Activated CD4-positive, alpha-beta T cell treated with anti-CD3 and anti-CD28 coated beads, Interleukin-2, amount 10 ng/mL, durations not matched to agents 7 days and 5 days (primary cell): Measurements from ENCODE around the gene CCT6B. TPM values are rescaled to one million over a fixed set of nuclear protein-coding genes. Genes with fewer than 3 reads are reported as not detected.
A peak's percentile ranks its signal among the peaks of the same experiment; 100 is the strongest.
"Not testable (repeated sequence)": the region's sequence is repeated elsewhere in the genome, so short reads cannot be mapped to it uniquely, and the experiment has no call there.

Source experiments
- CTCF ChIA-PET: fragments of 350-600 bp; sonication (Branson Sonifier 250); formaldehyde crosslinking; loops from one replicate; lab custom pipeline; 2021; ENCODE audit warnings: antibody characterized with exemption; lab: Charles Lee
- POLR2A ChIA-PET: fragments of 350-600 bp; sonication (Branson Sonifier 250); formaldehyde crosslinking; loops from one replicate; lab custom pipeline; 2021; ENCODE audit warnings: antibody characterized with exemption; lab: Charles Lee
- DNase-seq: peaks from one replicate; pipeline ENCODE4 v3.0.0-alpha.2; 2020
- H3K27ac Mint-ChIP-seq: one replicate; pipeline ENCODE4 v1.8.0; 2021; ENCODE audit warnings: mild to moderate bottlenecking, moderate library complexity, mixed read lengths
- H3K27me3 Mint-ChIP-seq: one replicate; pipeline ENCODE4 v1.8.0; 2021; ENCODE audit warnings: mixed read lengths
- H3K36me3 Mint-ChIP-seq: one replicate; pipeline ENCODE4 v1.8.0; 2021; ENCODE audit warnings: low read depth, mixed read lengths
- H3K4me1 Mint-ChIP-seq: one replicate; pipeline ENCODE4 v1.8.0; 2021; ENCODE audit warnings: mixed read lengths
- H3K4me3 Mint-ChIP-seq: one replicate; pipeline ENCODE4 v1.8.0; 2021; ENCODE audit warnings: mild to moderate bottlenecking, moderate library complexity, mixed read lengths
- H3K9me3 Mint-ChIP-seq: one replicate; pipeline ENCODE4 v1.8.0; 2021; ENCODE audit warnings: mixed read lengths
- total RNA-seq, 2 experiments: library from RNA; stranded (reverse); gene quantifications; one replicate each; pipeline ENCODE4 v1.2.3, GENCODE V29; 2021

CCT6B gene
- total RNA-seq, 2 experiments from 2014 or later = 1.7 to 2.0 TPM

DNA sequence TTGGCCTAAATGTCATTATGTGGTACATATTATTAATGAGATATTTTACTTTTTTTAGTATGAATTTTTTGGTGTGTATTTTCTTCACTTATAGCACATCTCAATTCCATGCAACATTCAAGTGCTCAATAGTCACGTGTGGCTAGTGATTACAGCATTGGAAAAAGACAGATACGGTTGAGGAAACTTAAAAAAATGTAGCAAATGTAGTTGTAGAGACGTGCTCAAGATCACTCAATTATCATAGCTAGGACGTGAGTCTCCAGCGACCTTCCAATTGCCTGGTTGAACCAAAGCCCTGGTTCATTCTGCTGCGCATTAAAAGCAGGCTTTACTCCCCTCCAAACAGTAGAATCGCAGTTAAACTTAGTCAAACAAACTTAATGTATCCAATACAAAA is 17.9 kb upstream of the CCT6B start:
- POLR2A ChIA-PET = no interaction called here
- H3K4me1 Mint-ChIP-seq = peaks cover 48% of the 10 kb centered on the region
- CTCF ChIA-PET = interaction anchor here (3.0 kb wide), 1 partner anchor 140 kb away, joined by 12 read pairs; the partner anchor contains the start of gene RAD51D
- H3K36me3 Mint-ChIP-seq = peaks cover 7% of the 10 kb centered on the region
- no peak overlapping the region for H3K27ac Mint-ChIP-seq
- no peaks in the 10 kb centered on the region for H3K9me3 Mint-ChIP-seq
- peak overlapping the region; percentile 20 for H3K4me3 Mint-ChIP-seq
- H3K27me3 Mint-ChIP-seq = no peaks in the 10 kb centered on the region
- no peak for DNase-seq

- H3K9me3 Mint-ChIP-seq = no peaks in the 10 kb centered on the region
- H3K27me3 Mint-ChIP-seq = no peaks in the 10 kb centered on the region
- H3K27ac Mint-ChIP-seq = peak overlapping the region; percentile 38
- no peak overlapping the region for H3K4me3 Mint-ChIP-seq
- DNase-seq = no peak
- peaks cover 25% of the 10 kb centered on the region for H3K4me1 Mint-ChIP-seq
- ChIA-PET CTCF (interaction anchor here (0.6 to 2.2 kb wide), 8 partner anchors 10 to 230 kb away, joined by 3 to 7 read pairs (median 4); partner anchors contain the start of gene RAD51D), POLR2A (interaction anchor here (0.6 to 1.4 kb wide), 2 partner anchors 11 to 13 kb away, joined by 3 to 5 read pairs; no protein-coding TSS in a partner anchor)
- H3K36me3 Mint-ChIP-seq = no peaks in the 10 kb centered on the region
Measured at GRCh38 chr17:34974794-34975785, 13.8 kb upstream of the CCT6B start.

GRCh38 chr17:34974179-34974578 is 12.9 kb upstream of the CCT6B start:
- no peaks in the 10 kb centered on the region for H3K36me3 Mint-ChIP-seq
- no peaks in the 10 kb centered on the region for H3K27me3 Mint-ChIP-seq
- no peak overlapping the region for H3K27ac Mint-ChIP-seq
- H3K9me3 Mint-ChIP-seq = no peaks in the 10 kb centered on the region
- POLR2A ChIA-PET = interaction anchor here (0.6 to 1.4 kb wide), 3 partner anchors 10 to 49 kb away, joined by 3 to 5 read pairs (median 3); no protein-coding TSS in a partner anchor
- DNase-seq = no peak
- CTCF ChIA-PET = interaction anchor here (1.0 to 2.2 kb wide), 6 partner anchors 11 to 145 kb away, joined by 3 to 5 read pairs (median 4); partner anchors contain the start of gene RAD51D
- H3K4me1 Mint-ChIP-seq = peaks cover 16% of the 10 kb centered on the region
- no peak overlapping the region for H3K4me3 Mint-ChIP-seq

DNA sequence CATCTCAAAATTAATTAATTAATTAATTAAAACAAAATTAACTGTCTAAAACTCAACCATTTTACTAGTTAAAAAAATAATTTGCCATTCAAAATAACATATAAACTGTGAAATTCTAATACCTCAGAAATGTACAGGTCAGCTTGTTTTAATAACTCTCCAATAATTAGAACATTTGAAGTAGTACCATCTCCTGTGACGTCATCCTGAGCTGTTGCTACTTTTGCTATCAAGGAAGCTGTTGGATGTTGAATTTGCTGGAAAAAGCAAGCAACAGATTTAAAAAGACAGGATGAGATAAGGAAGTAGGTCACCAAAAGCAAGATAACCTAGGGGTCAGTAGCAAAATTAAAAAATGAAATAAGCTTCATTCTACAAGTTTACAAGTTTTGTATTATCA is 2.8 kb downstream of the CCT6B start:
- Mint-ChIP-seq H3K36me3 (peaks cover 12% of the 10 kb centered on the region), H3K4me3 (no peak overlapping the region), H3K27me3 (peaks cover 6% of the 10 kb centered on the region), H3K27ac (no peak overlapping the region), H3K4me1 (peaks cover 28% of the 10 kb centered on the region), H3K9me3 (peaks cover 2% of the 10 kb centered on the region)
- DNase-seq = no peak
- CTCF ChIA-PET = interaction anchor here (1.4 kb wide), 1 partner anchor 139 kb away, joined by 4 read pairs; no protein-coding TSS in a partner anchor
- POLR2A ChIA-PET = interaction anchor here (0.7 kb wide), 1 partner anchor 300 kb away, joined by 3 read pairs; no protein-coding TSS in a partner anchor

- POLR2A ChIA-PET, CTCF ChIA-PET, H3K36me3 Mint-ChIP-seq: not testable (repeated sequence)
Measured at GRCh38 chr17:34950780-34951179, 10.5 kb downstream of the CCT6B start.

DNA sequence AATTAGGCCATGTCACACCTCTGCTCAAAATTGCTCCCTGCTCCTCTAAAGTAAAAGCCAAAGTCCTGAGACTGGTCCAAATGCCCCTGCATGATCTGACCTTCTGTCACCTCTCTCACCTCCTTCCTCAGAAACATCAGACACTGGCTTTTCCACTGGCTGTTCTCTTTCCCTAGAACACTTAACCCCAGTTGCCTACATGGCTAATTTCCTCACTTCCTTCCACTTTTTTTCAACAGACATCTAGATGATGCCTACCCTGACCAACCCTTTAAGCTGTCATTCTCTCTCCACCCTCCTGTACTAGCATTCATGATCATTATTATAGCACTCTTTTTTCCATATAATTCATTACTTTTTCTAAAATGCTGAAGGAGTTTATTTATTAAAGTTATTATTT is 31.0 kb downstream of the CCT6B start:
- no peak for DNase-seq
- ChIA-PET CTCF (no interaction called here), POLR2A (no interaction called here)
- Mint-ChIP-seq H3K9me3 (no peaks in the 10 kb centered on the region), H3K4me1 (no peaks in the 10 kb centered on the region), H3K4me3 (no peak overlapping the region), H3K27me3 (peaks cover 4% of the 10 kb centered on the region), H3K36me3 (peaks cover 1% of the 10 kb centered on the region), H3K27ac (no peak overlapping the region)

More at GRCh38 chr17:34950780-34951179, 10.5 kb downstream of the CCT6B start:
- not testable (repeated sequence) for H3K4me1 Mint-ChIP-seq, H3K9me3 Mint-ChIP-seq, H3K27ac Mint-ChIP-seq, DNase-seq, H3K4me3 Mint-ChIP-seq, H3K27me3 Mint-ChIP-seq

DNA sequence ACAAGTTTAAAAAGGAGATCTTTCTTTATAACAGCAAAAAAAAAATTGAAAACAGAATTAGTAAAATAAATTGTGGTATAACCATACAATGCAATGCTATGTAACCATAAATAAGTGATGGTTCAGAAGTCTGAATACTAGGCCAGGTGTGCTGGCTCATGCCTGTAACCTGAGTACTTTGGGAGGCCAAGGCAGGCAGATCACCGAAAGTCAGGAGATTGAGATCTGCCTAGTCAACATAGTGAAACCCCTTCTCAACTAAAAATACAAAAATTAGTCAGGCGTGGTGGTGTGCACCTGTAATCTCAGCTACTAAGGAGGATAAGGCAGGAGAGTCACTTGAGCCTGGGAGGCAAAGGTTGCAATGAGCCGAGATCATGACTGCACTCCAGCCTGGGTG is 34.6 kb downstream of the CCT6B start:
- CTCF ChIA-PET = no interaction called here

GRCh38 chr17:34920676-34921075 is 40.6 kb downstream of the CCT6B start:
- Mint-ChIP-seq H3K9me3 (no peaks in the 10 kb centered on the region), H3K4me1 (no peaks in the 10 kb centered on the region), H3K27ac (no peak overlapping the region), H3K36me3 (no peaks in the 10 kb centered on the region), H3K27me3 (no peaks in the 10 kb centered on the region), H3K4me3 (no peak overlapping the region)
- DNase-seq = no peak
- CTCF ChIA-PET = no interaction called here
- POLR2A ChIA-PET = no interaction called here

More for the DNA sequence above, 34.6 kb downstream of the CCT6B start:
- Mint-ChIP-seq H3K27ac (no peak overlapping the region), H3K27me3 (peaks cover 4% of the 10 kb centered on the region), H3K4me1 (no peaks in the 10 kb centered on the region), H3K4me3 (no peak overlapping the region), H3K9me3 (no peaks in the 10 kb centered on the region), H3K36me3 (peaks cover 1% of the 10 kb centered on the region)
- no peak for DNase-seq
- POLR2A ChIA-PET = no interaction called here

DNA sequence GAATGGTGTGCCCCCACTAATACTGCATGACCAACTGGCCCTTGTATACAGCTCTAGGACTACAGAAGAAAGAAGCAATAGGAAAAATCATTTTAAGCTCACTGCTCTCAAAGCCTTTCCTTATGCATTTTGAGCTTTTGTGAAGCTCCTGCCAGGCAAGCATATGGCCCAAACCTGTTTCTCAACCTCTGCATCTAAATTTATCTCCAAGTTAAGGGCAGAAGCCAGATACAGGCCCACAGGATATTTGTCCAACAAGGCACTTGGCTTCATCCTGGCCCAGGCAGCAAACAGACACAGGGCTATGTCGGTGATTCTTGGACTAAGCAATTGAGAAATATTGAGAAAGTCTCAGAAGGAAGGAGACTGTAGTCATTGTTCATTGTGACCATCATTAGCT is 43.9 kb downstream of the CCT6B start:
- ChIA-PET CTCF (interaction anchor here (0.6 to 1.1 kb wide), 2 partner anchors 61 to 250 kb away, joined by 3 read pairs; no protein-coding TSS in a partner anchor), POLR2A (no interaction called here)
- Mint-ChIP-seq H3K27me3 (peaks cover 4% of the 10 kb centered on the region), H3K4me3 (no peak overlapping the region), H3K9me3 (no peaks in the 10 kb centered on the region), H3K4me1 (no peaks in the 10 kb centered on the region), H3K36me3 (no peaks in the 10 kb centered on the region), H3K27ac (no peak overlapping the region)
- no peak for DNase-seq

- H3K4me3 Mint-ChIP-seq = no peak overlapping the region
- no peaks in the 10 kb centered on the region for H3K4me1 Mint-ChIP-seq
- H3K9me3 Mint-ChIP-seq = no peaks in the 10 kb centered on the region
- H3K36me3 Mint-ChIP-seq = no peaks in the 10 kb centered on the region
- H3K27ac Mint-ChIP-seq = no peak overlapping the region
- peaks cover 4% of the 10 kb centered on the region for H3K27me3 Mint-ChIP-seq
- ChIA-PET POLR2A (no interaction called here), CTCF (no interaction called here)
- DNase-seq = no peak
Measured at GRCh38 chr17:34916120-34916519, 45.1 kb downstream of the CCT6B start.

DNA sequence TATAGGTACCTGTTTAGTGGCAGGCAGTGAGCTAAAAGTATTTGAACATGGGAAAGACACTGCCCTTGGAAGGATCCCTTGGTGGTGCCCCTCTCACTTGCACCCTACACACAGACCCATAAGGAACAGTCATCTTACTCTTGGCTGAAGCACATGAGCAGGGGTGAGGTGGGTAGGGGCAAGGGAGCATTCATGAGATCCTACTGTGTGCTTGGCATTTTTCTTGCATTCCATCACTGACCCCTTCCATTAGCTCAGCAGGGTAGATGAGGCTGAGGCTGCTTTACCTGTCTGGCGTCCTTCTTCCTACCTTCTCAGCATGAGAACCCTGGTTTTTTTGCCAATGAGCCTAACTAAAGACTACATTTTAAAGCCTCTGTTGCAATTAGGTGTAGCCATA is 48.3 kb downstream of the CCT6B start:
- Mint-ChIP-seq H3K4me3 (no peak overlapping the region), H3K9me3 (no peaks in the 10 kb centered on the region), H3K27me3 (peaks cover 4% of the 10 kb centered on the region), H3K4me1 (no peaks in the 10 kb centered on the region), H3K27ac (no peak overlapping the region), H3K36me3 (no peaks in the 10 kb centered on the region)
- ChIA-PET POLR2A (no interaction called here), CTCF (no interaction called here)
- DNase-seq = no peak

GRCh38 chr17:34909040-34909439 is 52.2 kb downstream of the CCT6B start:
- Mint-ChIP-seq H3K4me1 (no peaks in the 10 kb centered on the region), H3K27me3 (peaks cover 2% of the 10 kb centered on the region), H3K27ac (no peak overlapping the region), H3K36me3 (no peaks in the 10 kb centered on the region), H3K9me3 (no peaks in the 10 kb centered on the region), H3K4me3 (no peak overlapping the region)
- no peak for DNase-seq
- ChIA-PET POLR2A (no interaction called here), CTCF (no interaction called here)
